Activated naive CD4-positive, alpha-beta T cell treated with anti-CD3 and anti-CD28 coated beads for 36 hours (primary cell): ENCODE data around the gene PSD. TPM values are rescaled to one million over a fixed set of nuclear protein-coding genes. Genes with fewer than 3 reads are reported as not detected.
A peak's percentile ranks its signal among the peaks of the same experiment; 100 is the strongest.

Experiments used
- CTCF ChIA-PET: fragments of 350-600 bp; sonication (Branson Sonifier 250); formaldehyde crosslinking; loops from one replicate; lab custom pipeline; 2021; ENCODE audit warnings: antibody characterized with exemption; lab: Charles Lee
- DNase-seq: peaks from one replicate; pipeline ENCODE4 v3.0.0-alpha.2; 2020
- H3K27ac Mint-ChIP-seq: one replicate; pipeline ENCODE4 v1.8.0; 2021; ENCODE audit warnings: mild to moderate bottlenecking, mixed read lengths
- H3K27me3 Mint-ChIP-seq: one replicate; pipeline ENCODE4 v1.8.0; 2021; ENCODE audit warnings: low read depth, mixed read lengths
- H3K36me3 Mint-ChIP-seq: one replicate; pipeline ENCODE4 v1.8.0; 2021; ENCODE audit warnings: low read depth, mixed read lengths
- H3K4me1 Mint-ChIP-seq: one replicate; pipeline ENCODE4 v1.8.0; 2021; ENCODE audit warnings: low read depth, mixed read lengths
- H3K4me3 Mint-ChIP-seq: one replicate; pipeline ENCODE4 v1.8.0; 2021; ENCODE audit warnings: mild to moderate bottlenecking, moderate library complexity, mixed read lengths
- H3K9me3 Mint-ChIP-seq: one replicate; pipeline ENCODE4 v1.8.0; 2021; ENCODE audit warnings: mixed read lengths
- intact Hi-C: fragments of 100-400 bp; cut with micrococcal nuclease; formaldehyde crosslinking; loops from one replicate; pipeline ENCODE4 v1.15.1; 2023
- total RNA-seq, 2 experiments: library from RNA; stranded (reverse); gene quantifications; one replicate each; pipeline ENCODE4 v1.2.3, GENCODE V29; 2021

PSD gene
- total RNA-seq, 2 experiments from 2014 or later = 6.2 to 7.2 TPM

DNA sequence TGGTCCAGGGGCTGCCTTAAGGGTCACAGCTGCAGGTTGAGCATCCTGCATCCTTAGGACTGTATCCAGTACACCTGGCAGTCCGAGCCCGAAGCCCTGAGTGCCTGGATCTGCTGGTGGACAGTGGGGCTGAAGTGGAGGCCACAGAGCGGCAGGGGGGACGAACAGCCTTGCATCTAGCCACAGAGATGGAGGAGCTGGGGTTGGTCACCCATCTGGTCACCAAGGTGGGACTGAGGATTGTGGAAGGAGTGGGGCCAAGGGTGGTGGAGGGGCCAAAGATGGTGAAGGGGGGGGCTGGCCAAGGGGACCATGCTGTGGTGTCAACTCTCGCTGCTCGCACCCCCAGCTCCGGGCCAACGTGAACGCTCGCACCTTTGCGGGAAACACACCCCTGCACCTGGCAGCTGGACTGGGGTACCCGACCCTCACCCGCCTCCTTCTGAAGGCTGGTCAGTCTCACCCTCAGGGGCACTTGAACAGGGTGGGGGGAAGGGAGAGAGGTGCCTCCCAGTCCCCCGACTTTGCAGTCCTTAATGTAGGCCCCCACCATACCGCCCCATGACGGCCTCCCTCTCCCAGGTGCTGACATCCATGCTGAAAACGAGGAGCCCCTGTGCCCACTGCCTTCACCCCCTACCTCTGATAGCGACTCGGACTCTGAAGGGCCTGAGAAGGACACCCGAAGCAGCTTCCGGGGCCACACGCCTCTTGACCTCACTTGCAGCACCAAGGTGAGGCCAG lies 17.8 kb downstream of the PSD start:
- intact Hi-C loops = no loop called here
- Mint-ChIP-seq H3K9me3 (no peaks in the 10 kb centered on the region), H3K4me3 (peak overlapping the region; percentile 87), H3K27ac (peak overlapping the region; percentile 69), H3K4me1 (peaks cover 49% of the 10 kb centered on the region), H3K27me3 (no peaks in the 10 kb centered on the region), H3K36me3 (peaks cover 61% of the 10 kb centered on the region)
- CTCF ChIA-PET = interaction anchor here (0.7 to 4.2 kb wide), 8 partner anchors 9 to 173 kb away, joined by 3 to 28 read pairs (median 12); partner anchors contain the start of gene CUEDC2
- no peak for DNase-seq

DNA sequence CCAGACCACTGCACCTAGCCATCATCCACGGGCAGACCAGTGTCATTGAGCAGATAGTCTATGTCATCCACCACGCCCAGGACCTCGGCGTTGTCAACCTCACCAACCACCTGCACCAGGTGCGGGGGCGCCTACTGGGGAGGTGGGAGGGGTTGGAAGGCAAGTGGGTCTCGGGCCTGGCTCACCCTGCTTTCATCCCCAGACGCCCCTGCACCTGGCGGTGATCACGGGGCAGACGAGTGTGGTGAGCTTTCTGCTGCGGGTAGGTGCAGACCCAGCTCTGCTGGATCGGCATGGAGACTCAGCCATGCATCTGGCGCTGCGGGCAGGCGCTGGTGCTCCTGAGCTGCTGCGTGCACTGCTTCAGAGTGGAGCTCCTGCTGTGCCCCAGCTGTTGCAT lies 18.5 kb downstream of the PSD start:
- Mint-ChIP-seq H3K4me3 (peak overlapping the region; percentile 87), H3K27ac (peak overlapping the region; percentile 99), H3K36me3 (peaks cover 63% of the 10 kb centered on the region), H3K9me3 (no peaks in the 10 kb centered on the region), H3K4me1 (peaks cover 49% of the 10 kb centered on the region), H3K27me3 (no peaks in the 10 kb centered on the region)
- intact Hi-C loops = no loop called here
- DNase-seq = no peak
- CTCF ChIA-PET = interaction anchor here (0.6 to 4.2 kb wide), 15 partner anchors 10 to 235 kb away, joined by 3 to 28 read pairs (median 3); partner anchors contain the start of gene CUEDC2

DNA sequence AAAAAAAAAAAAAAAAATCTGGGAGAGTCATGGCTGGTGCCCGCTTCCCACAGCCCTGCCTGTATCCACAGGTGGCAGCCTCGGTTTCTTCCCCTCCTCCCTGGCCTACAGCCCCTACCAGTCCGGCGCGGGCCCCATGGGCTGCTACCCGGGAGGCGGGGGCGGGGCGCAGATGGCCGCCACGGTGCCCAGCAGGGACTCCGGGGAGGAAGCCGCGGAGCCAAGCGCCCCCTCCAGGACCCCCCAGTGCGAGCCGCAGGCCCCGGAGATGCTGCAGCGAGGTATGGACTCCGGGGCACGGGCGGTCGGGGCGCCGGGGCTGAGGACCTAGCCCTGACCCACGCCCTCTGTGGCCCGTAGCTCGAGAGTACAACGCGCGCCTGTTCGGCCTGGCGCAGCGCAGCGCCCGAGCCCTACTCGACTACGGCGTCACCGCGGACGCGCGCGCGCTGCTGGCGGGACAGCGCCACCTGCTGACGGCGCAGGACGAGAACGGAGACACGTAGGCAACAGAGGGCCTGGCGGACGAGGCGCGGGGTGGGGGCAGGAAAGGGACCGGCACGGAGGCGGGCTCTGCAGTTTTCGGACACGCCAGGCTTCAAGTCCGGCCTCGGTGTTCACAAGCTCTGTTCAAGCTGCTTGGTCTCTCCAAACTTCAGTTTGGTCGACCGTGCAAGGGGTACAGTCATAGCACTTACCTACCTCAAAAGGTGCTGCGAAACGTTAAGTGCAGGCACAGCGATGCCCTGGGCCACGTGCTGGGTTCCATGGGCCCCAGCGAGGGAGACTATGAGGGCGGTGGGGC lies 19.2 kb downstream of the PSD start:
- peaks cover 68% of the 10 kb centered on the region for H3K36me3 Mint-ChIP-seq
- no peaks in the 10 kb centered on the region for H3K27me3 Mint-ChIP-seq
- H3K4me3 Mint-ChIP-seq = peak overlapping the region; percentile 87
- CTCF ChIA-PET = interaction anchor here (0.6 to 4.2 kb wide), 35 partner anchors 8 to 962 kb away, joined by 3 to 28 read pairs (median 4); partner anchors contain the start of genes C10orf95, CUEDC2, FBXL15 and SUFU
- peaks cover 49% of the 10 kb centered on the region for H3K4me1 Mint-ChIP-seq
- DNase-seq = peak; percentile 89
- intact Hi-C loops = loop anchor here (1.0 kb wide), 1 partner anchor 170 kb away; no protein-coding TSS in a partner anchor
- no peaks in the 10 kb centered on the region for H3K9me3 Mint-ChIP-seq
- peak overlapping the region; percentile 99 for H3K27ac Mint-ChIP-seq

DNA sequence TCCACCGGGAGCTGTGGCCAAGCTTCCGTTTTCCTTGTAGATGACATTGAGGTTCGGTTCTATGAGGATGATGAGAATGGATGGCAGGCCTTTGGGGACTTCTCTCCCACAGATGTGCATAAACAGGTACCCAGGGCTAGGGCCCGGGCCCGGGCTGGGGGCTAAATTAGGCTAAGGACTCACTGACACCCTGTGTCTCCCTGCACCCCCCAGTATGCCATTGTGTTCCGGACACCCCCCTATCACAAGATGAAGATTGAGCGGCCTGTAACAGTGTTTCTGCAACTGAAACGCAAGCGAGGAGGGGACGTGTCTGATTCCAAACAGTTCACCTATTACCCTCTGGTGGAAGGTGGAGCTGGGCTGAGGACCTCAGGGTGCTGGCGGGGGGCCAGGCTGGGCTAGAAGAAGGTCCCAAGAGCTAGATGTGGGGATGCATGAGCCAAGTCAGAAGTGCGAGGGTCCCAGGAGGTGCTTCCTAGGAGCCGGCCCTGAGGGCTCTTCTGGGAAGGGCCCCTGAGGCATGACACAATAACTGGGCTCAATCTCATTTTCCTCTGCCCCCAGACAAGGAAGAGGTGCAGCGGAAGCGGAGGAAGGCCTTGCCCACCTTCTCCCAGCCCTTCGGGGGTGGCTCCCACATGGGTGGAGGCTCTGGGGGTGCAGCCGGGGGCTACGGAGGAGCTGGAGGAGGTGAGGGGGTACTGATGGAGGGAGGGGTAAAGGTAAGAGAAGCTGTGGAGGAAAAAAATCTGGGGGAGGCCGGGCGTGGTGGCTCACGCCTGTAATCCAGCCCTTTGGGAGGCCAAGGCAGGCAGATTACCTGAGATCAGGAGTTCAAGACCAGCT lies 20.2 kb downstream of the PSD start:
- Mint-ChIP-seq H3K27ac (peak overlapping the region; percentile 99), H3K9me3 (no peaks in the 10 kb centered on the region), H3K4me1 (peaks cover 51% of the 10 kb centered on the region), H3K27me3 (no peaks in the 10 kb centered on the region), H3K4me3 (peak overlapping the region; percentile 87), H3K36me3 (peaks cover 71% of the 10 kb centered on the region)
- CTCF ChIA-PET = interaction anchor here (0.7 to 4.2 kb wide), 23 partner anchors 9 to 963 kb away, joined by 3 to 28 read pairs (median 4); partner anchors contain the start of genes C10orf95, FBXL15 and SUFU
- DNase-seq = no peak
- intact Hi-C loops = loop anchor here (1.0 kb wide), 1 partner anchor 169 kb away; no protein-coding TSS in a partner anchor

DNA sequence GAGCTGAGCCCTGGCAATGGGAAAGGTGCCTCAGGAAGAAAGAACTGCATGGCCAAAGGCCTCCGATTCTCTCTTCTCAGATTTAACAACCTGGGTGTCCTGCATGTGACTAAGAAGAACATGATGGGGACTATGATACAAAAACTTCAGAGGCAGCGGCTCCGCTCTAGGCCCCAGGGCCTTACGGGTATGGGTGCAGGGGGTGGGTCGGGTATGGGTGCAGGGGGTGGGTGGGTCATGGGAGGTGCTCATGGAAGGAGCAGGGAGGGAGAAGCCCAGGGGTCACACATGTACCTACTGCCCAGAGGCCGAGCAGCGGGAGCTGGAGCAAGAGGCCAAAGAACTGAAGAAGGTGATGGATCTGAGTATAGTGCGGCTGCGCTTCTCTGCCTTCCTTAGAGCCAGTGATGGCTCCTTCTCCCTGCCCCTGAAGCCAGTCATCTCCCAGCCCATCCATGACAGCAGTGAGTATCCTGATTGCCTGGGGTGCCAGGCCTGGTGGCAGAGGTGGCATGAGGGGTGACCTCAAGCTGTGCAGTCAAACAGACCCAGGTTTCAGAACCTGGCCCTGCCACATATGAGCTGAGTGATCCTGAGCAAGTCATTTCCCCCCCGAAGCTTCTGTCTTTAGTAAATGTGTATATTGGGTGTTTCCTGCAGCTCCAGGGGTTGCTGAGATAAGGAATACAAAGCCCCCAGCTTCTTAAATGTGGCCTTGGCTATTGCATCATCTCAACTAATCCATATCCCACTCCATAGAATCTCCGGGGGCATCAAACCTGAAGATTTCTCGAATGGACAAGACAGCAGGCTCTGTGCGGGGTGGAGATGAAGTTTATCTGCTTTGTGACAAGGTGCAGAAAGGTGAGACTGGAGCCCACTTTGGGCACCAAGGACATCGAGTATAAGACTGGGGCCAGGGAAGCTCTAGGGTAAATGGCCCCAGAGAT lies 21.1 kb downstream of the PSD start:
- H3K9me3 Mint-ChIP-seq = no peaks in the 10 kb centered on the region
- H3K4me1 Mint-ChIP-seq = peaks cover 58% of the 10 kb centered on the region
- DNase-seq = no peak
- H3K4me3 Mint-ChIP-seq = peak overlapping the region; percentile 87
- peak overlapping the region; percentile 99 for H3K27ac Mint-ChIP-seq
- peaks cover 70% of the 10 kb centered on the region for H3K36me3 Mint-ChIP-seq
- H3K27me3 Mint-ChIP-seq = no peaks in the 10 kb centered on the region
- CTCF ChIA-PET = interaction anchor here (0.8 to 5.0 kb wide), 9 partner anchors 9 to 167 kb away, joined by 3 to 46 read pairs (median 17); partner anchors contain the start of gene FBXL15
- intact Hi-C loops = no loop called here

DNA sequence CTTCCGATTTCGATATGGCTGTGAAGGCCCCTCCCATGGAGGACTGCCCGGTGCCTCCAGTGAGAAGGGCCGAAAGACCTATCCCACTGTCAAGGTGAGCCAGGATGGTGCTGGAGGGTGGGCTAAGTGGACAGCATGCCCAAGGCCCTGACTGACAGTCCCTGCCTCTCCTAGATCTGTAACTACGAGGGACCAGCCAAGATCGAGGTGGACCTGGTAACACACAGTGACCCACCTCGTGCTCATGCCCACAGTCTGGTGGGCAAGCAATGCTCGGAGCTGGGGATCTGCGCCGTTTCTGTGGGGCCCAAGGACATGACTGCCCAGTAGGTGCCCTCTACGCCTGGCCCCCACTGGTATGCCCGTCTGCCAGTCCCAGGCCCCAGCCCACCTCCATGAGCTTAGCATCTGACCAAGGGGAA lies 21.8 kb downstream of the PSD start:
- H3K4me3 Mint-ChIP-seq = peak overlapping the region; percentile 87
- CTCF ChIA-PET = interaction anchor here (0.9 to 5.0 kb wide), 6 partner anchors 9 to 166 kb away, joined by 3 to 46 read pairs (median 15); partner anchors contain the start of gene FBXL15
- H3K36me3 Mint-ChIP-seq = peaks cover 65% of the 10 kb centered on the region
- no peaks in the 10 kb centered on the region for H3K9me3 Mint-ChIP-seq
- peaks cover 57% of the 10 kb centered on the region for H3K4me1 Mint-ChIP-seq
- no peaks in the 10 kb centered on the region for H3K27me3 Mint-ChIP-seq
- intact Hi-C loops = no loop called here
- H3K27ac Mint-ChIP-seq = peak overlapping the region; percentile 99
- DNase-seq = no peak

DNA sequence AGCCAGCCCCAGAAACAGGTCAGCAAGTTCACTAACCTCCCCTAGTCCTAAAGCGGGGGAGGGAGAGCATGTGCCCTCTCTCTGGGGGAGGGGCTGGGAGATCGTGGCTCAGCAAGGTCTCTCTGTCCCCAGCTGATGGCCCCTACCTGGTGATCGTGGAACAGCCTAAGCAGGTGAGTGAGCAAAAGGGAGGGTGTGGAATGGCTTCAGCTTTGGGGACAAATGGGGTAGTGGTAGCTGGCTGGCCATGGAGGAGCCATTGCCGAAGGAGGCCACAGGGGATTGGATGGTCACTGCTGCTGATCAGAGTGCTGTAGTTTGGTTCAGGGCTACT lies 22.3 kb downstream of the PSD start:
- intact Hi-C loops = no loop called here
- H3K36me3 Mint-ChIP-seq = peaks cover 61% of the 10 kb centered on the region
- H3K9me3 Mint-ChIP-seq = no peaks in the 10 kb centered on the region
- H3K4me3 Mint-ChIP-seq = peak overlapping the region; percentile 87
- no peak for DNase-seq
- H3K4me1 Mint-ChIP-seq = peaks cover 55% of the 10 kb centered on the region
- no peaks in the 10 kb centered on the region for H3K27me3 Mint-ChIP-seq
- peak overlapping the region; percentile 99 for H3K27ac Mint-ChIP-seq
- CTCF ChIA-PET = interaction anchor here (0.6 to 5.0 kb wide), 5 partner anchors 13 to 166 kb away, joined by 3 to 46 read pairs (median 5); partner anchors contain the start of gene FBXL15

DNA sequence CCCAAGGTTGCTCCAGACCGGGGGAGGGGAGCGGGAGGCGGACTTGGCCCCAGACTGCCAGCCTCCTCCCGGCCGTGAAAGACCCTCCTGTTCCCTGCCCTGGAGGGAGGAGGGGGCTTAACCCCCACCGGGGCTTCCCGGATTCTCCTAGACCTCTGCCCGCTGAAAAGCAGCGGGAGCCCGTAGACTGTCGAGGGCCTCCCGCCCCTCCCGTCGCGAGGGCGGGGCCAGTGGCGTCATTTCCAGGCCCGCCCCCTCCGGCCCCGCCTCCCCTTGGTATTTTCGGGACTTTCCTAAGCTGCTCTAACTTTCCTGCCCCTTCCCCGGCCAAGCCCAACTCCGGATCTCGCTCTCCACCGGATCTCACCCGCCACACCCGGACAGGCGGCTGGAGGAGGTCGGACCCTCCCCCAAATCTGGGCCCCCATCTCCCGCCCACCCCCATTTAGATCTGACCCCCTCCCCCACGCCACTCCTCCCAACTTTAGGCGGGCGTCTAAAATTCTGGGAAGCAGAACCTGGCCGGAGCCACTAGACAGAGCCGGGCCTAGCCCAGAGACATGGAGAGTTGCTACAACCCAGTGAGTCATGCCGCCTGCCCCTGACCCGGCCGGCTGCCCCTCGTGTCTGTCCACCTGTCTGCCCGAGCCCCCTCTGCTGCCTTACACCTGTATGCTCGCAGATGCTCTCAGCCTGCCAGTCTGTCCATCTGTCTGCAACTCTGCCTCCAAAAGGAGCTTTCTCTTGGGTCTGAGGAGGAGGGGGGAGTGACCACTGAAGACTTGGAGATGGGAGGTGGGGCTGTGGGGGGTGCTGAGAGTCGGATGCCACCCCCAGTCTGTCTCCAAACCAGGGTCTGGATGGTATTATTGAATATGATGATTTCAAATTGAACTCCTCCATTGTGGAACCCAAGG lies 22.9 kb downstream of the PSD start, which contains the start of gene NFKB2:
Gene NFKB2 (plus strand): TSS at position 306 of the 917 bp plus-strand sequence. CDS start 255 bp downstream, at position 561.
- Mint-ChIP-seq H3K36me3 (peaks cover 55% of the 10 kb centered on the region), H3K27me3 (no peaks in the 10 kb centered on the region), H3K9me3 (no peaks in the 10 kb centered on the region), H3K27ac (peak within 1 kb of the TSS; percentile 99), H3K4me3 (peak within 1 kb of the TSS; percentile 87), H3K4me1 (peaks cover 57% of the 10 kb centered on the region)
- intact Hi-C loops = loop anchor here (1.0 kb wide), 5 partner anchors 14 to 348 kb away; partner anchors contain the start of genes ACTR1A, CUEDC2 and WBP1L
- peak; percentile 93 for DNase-seq
- CTCF ChIA-PET = interaction anchor here (0.6 to 5.0 kb wide), 10 partner anchors 11 to 188 kb away, joined by 3 to 46 read pairs (median 6); partner anchors contain the start of genes C10orf95 and FBXL15

DNA sequence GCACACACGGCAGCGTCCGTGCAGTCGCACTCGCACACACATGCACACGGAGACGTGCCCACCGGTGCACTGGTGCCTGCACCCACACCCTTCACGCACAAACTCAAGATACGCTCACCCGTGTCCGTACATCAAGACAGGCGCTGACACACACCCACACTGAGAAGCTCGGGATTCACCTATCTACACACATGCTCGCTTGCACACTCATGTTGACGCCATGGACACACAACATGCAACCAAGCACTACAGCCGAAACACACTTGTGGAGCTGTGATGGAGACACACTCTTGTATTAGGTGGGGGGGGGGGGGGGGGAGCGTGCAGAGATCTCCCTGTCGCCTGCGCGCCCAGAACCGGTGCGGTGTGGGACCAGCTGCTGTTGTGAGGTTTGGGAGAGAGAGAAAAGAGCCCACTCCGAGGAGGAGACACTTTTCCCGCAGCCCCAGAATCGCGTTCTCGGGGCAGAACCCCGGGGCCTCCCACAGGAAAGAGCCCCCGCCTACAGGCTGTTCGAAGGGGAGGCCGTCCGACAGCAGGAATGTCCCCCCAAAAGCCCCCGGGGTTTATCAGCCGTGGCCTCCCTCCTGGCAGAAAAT lies 23.7 kb downstream of the PSD start:
- CTCF ChIA-PET = interaction anchor here (0.8 to 5.0 kb wide), 9 partner anchors 10 to 189 kb away, joined by 3 to 46 read pairs (median 6); partner anchors contain the start of genes C10orf95 and FBXL15
- Mint-ChIP-seq H3K9me3 (no peaks in the 10 kb centered on the region), H3K36me3 (peaks cover 48% of the 10 kb centered on the region), H3K27ac (peak overlapping the region; percentile 99), H3K27me3 (no peaks in the 10 kb centered on the region), H3K4me1 (peaks cover 49% of the 10 kb centered on the region), H3K4me3 (peak overlapping the region; percentile 87)
- intact Hi-C loops = loop anchor here (1.0 to 5.0 kb wide), 17 partner anchors 14 to 348 kb away; partner anchors contain the start of genes ACTR1A, CUEDC2, GBF1 and NOLC1
- peak; percentile 85 for DNase-seq
